GM10266 (cell line): Measurements from ENCODE around the gene IDI1.

ENCODE experiments used
- DNase-seq: peaks from one replicate; pipeline ENCODE4 v3.0.0; 2012; ENCODE audit errors: extremely low spot score
- CTCF ChIP-seq: IDR thresholded peaks from 2 replicates; pipeline ENCODE4 v1.5.1; 2012; ENCODE audit warnings: mild to moderate bottlenecking, low read depth; ENCODE audit not compliant: control insufficient read depth, insufficient read depth; ENCODE audit errors: missing control alignments

IDI1 gene

GRCh38 chr10:1034758-1035157, 14.2 kb downstream of the IDI1 start:
- TF ChIP-seq CTCF, result no peak
- DNase-seq, result no peak

DNA sequence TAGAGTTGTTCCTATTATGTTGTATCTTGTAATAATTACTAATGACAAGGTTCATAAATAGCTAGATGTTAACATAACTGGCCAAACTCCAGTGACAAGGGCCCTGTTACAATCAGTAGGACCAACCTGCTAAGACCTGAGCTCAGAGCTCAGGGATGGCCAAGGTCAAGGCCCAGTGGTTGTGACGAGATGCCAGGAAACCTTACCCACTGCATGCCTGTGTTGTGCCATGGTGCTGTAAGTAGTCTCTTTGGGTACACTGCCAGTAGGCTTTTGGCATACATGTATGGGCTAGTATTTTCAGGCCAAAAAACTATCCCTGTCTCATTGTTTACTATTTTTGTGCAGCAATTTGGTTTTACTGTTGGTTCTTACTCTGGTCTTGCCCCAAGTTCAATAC, 15.3 kb downstream of the IDI1 start:
- TF ChIP-seq CTCF, result no peak

DNA sequence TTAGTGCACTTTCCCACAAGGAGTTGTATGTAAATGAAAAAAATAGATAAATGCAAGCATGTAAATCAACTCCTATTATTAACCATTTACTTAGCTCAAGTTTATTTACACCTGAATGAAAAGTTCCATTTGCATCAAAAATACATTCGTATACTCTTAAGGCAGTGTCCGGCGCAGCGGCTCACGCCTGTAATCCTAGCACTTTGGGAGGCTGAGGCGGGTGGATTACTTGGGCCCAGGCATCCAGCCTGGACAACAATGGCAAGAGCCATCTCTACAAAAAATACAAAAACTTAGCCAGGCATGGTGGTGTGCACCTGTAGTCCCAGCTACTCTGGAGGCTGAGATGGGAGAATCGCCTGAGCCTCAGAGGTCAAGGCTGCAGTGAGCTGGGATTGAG, 19.1 kb downstream of the IDI1 start:
- no peak for TF ChIP-seq CTCF
- DNase-seq, result no peak

More for the DNA sequence above, 15.3 kb downstream of the IDI1 start:
- no peak for DNase-seq

GRCh38 chr10:1026578-1026977, 22.3 kb downstream of the IDI1 start:
- TF ChIP-seq CTCF, result no peak

GRCh38 chr10:1025683-1026082, 23.2 kb downstream of the IDI1 start, which contains the start of gene IDI2:
TSS of gene IDI2 (minus strand) at chr10:1025859. CDS start at chr10:1024723, 1,136 bp downstream.
- DNase-seq, result no peak
- no peak for TF ChIP-seq CTCF

More at GRCh38 chr10:1026578-1026977, 22.3 kb downstream of the IDI1 start:
- DNase-seq, result no peak

DNA sequence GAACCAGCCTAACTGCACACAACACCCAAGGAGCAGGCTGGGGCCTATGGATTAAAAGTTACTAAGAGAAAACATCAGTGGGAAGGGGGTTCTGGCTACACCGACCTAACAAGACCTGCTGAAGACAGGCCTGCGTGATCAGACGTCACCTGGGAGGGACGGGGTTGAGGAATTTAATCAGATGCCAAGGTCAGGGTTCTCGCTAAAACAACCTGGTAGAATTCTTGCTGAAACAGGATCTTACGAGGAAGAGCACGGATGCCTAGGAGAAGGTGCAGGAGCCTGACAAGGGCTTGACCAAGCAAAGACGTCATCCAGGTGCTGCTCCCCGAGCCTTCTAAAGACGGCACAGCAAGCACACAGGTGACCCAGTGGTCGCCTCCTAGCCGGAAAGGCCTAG, 24.8 kb downstream of the IDI1 start:
- DNase-seq, result no peak
- no peak for TF ChIP-seq CTCF

DNA sequence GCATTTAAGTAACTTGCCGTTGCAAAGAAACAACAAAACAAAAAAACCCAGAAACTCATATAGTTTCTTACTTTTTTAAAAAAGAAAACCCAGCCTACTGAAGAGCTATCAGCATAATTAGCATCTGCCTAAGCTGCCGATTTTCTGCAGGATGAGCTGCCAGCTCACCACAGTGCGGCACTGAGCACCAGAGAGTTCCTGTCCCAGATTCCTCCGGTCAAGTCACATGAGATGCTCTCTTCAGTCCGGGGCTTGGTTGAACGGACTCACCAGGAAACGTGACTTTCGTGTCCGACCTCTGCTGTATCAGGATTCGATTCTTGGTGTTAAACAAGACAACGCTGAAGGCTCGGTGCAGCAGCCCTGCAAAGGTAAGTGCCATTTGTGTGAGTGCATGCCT, 26.5 kb downstream of the IDI1 start:
- TF ChIP-seq CTCF, result no peak
- DNase-seq, result no peak

GRCh38 chr10:1020958-1021357, 28.0 kb downstream of the IDI1 start:
- TF ChIP-seq CTCF, result no peak
- DNase-seq, result no peak
